Right atrium auricular region (tissue), 2 donors: Measurements from ENCODE around the gene CHRNB1. TPM values are rescaled to one million over a fixed set of nuclear protein-coding genes. Genes with fewer than 3 reads are reported as not detected.

Experiments
- DNase-seq: peaks from one replicate; pipeline ENCODE4 v3.0.0-alpha.2; 2019; ENCODE audit warnings: low spot score
- H3K27ac ChIP-seq, 2 donors: fragments of 200-600 bp; sonication (generic); 1 replicate in 1 of 2; 2 replicates in 1 of 2; pipeline ENCODE4 v1.5.1; 2016 to 2019
- H3K27me3 ChIP-seq, 2 donors: fragments of 200-600 bp; sonication (generic); one replicate each; pipeline versions ENCODE4 v1.5.1 to v1.6.0; 2017 to 2019
- H3K36me3 ChIP-seq: fragments of 200-600 bp; sonication (generic); one replicate; pipeline ENCODE4 v1.5.1; 2016
- H3K4me1 ChIP-seq, 2 donors: fragments of 200-600 bp; sonication (generic); one replicate each; pipeline versions ENCODE4 v1.5.1 to v1.6.0; 2017 to 2019
- H3K4me3 ChIP-seq, 2 donors: fragments of 200-600 bp; sonication (generic); 1 replicate in 1 of 2; 2 replicates in 1 of 2; pipeline ENCODE4 v1.5.1; 2017 to 2019; ENCODE audit warnings: mild to moderate bottlenecking in 1 of 2, moderate library complexity in 1 of 2
- H3K9me3 ChIP-seq, 2 donors: fragments of 200-600 bp; sonication (generic); one replicate each; pipeline ENCODE4 v1.5.1; 2019
- total RNA-seq, 2 donors: library from RNA; depleted of rRNA; stranded (reverse); fragments of >200 nt; gene quantifications; one replicate each; pipeline ENCODE4 v1.1.0, GENCODE V29; 2016
- TF ChIP-seq, protein P1 (sequence below), 2 donors: fragments of 200-600 bp; sonication (generic); IDR thresholded peaks; one replicate each; pipeline ENCODE4 v1.5.1; 2019; ENCODE audit warnings: antibody characterized with exemption in 2 of 2

The CHRNB1 gene
- total RNA-seq, 2 donors from 2014 or later: 15.8 to 19.0 TPM

DNA sequence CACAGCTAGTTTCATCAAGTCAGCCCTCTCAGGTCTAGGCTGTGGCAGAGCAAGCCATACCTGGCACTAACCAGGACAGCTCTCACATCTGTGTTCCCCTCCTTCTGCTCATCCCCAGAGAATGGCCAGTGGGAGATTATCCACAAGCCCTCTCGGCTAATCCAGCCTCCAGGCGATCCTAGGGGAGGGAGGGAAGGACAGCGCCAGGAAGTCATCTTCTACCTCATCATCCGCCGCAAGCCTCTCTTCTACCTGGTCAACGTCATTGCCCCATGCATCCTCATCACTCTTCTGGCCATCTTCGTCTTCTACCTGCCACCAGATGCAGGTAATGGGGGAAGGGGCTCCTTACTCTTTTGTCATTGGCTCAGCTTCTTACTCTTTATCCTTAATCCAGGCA, 3.6 kb downstream of the CHRNB1 start:
- Histone ChIP-seq H3K27me3 (no peaks in the 10 kb centered on the region), H3K27ac (no peak overlapping the region), H3K4me3 (no peak overlapping the region), H3K4me1 (peaks cover 0 to 23% of the 10 kb centered on the region in 2 donors), H3K36me3 (no peaks in the 10 kb centered on the region), H3K9me3 (no peaks in the 10 kb centered on the region)
- TF ChIP-seq, protein P1, sequence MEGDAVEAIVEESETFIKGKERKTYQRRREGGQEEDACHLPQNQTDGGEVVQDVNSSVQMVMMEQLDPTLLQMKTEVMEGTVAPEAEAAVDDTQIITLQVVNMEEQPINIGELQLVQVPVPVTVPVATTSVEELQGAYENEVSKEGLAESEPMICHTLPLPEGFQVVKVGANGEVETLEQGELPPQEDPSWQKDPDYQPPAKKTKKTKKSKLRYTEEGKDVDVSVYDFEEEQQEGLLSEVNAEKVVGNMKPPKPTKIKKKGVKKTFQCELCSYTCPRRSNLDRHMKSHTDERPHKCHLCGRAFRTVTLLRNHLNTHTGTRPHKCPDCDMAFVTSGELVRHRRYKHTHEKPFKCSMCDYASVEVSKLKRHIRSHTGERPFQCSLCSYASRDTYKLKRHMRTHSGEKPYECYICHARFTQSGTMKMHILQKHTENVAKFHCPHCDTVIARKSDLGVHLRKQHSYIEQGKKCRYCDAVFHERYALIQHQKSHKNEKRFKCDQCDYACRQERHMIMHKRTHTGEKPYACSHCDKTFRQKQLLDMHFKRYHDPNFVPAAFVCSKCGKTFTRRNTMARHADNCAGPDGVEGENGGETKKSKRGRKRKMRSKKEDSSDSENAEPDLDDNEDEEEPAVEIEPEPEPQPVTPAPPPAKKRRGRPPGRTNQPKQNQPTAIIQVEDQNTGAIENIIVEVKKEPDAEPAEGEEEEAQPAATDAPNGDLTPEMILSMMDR (IDR thresholded peaks at IDR 0.05): no peak
- DNase-seq: no peak

DNA sequence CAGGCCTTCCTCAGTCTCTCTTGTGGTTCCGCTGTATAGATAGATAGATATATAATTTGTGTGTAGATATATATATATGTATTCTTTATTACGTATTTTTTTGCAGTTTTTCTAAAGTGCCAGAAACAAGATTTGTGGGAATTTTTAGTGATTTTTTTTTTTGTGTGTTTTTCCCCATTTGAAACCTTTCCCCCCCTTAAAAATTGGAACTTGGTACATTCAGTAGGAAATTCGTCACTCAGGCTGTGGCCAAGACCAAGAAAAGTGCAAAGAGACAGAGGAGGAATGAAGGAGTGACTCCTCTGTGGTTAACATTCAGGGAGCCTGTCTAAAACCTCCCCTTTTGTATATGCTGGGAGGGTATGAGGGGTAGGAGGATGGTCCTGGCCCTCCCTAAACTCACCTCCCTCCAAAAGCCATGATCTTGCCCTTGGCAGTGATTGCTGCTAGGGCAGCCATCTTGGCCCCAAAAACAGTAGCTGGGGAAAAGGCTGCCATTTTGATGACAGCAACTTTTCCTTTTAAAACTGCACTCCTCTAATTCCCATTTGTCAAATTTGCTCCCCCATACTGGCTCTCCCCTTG, 15.2 kb downstream of the CHRNB1 start:
- Histone ChIP-seq H3K27me3 (no peaks in the 10 kb centered on the region), H3K9me3 (no peaks in the 10 kb centered on the region), H3K4me1 (peaks cover 0 to 5% of the 10 kb centered on the region in 2 donors), H3K4me3 (no peak overlapping the region), H3K27ac (no peak overlapping the region), H3K36me3 (peaks cover 26% of the 10 kb centered on the region)
- DNase-seq: no peak
- TF ChIP-seq, protein P1 (IDR thresholded peaks at IDR 0.05): no peak

DNA sequence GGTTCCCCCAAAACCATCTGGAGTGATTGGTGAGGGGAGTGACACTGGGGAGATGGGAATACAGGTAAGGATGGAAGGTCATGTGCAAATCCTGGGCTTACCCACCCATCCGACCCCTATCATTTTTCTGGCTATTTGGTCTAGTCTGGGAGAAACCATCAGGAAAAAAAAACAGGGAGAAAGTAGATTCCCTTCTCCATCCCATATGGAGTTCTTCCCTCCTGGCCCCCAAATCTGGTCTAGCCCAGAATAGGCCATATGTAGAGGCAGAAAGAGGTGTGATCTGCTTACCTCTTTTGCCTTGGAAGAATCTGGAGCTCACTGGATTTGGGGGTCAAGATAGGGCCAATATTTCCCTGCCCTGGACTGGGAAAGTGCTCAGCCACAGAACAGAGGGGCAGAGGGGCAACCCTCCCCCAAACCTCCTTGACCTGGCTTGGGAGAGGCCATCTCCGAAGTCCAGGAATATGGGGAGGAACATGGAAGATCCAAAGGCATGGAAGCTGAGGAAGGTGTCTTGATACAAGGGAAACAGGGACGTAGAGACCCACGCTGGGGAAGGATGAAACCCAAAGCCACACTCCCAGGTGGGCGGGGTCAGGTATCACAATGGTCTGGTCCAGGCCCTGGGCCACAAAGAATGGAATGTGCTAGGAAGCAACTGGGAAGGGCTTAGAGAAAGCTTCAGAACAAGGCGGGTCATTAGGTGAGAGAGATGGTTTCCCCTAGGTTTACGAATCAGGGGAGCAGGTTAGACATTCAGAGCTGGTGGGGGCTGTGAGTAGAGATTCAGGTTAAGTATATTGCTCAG, 16.2 kb downstream of the CHRNB1 start:
- no peaks in the 10 kb centered on the region for H3K9me3 ChIP-seq
- H3K36me3 ChIP-seq: peaks cover 33% of the 10 kb centered on the region
- H3K4me1 ChIP-seq: peaks cover 0 to 11% of the 10 kb centered on the region in 2 donors
- no peak for DNase-seq
- no peak overlapping the region for H3K27ac ChIP-seq
- H3K27me3 ChIP-seq: no peaks in the 10 kb centered on the region
- H3K4me3 ChIP-seq: no peak overlapping the region
- TF ChIP-seq, protein P1 (IDR thresholded peaks at IDR 0.05): no peak

DNA sequence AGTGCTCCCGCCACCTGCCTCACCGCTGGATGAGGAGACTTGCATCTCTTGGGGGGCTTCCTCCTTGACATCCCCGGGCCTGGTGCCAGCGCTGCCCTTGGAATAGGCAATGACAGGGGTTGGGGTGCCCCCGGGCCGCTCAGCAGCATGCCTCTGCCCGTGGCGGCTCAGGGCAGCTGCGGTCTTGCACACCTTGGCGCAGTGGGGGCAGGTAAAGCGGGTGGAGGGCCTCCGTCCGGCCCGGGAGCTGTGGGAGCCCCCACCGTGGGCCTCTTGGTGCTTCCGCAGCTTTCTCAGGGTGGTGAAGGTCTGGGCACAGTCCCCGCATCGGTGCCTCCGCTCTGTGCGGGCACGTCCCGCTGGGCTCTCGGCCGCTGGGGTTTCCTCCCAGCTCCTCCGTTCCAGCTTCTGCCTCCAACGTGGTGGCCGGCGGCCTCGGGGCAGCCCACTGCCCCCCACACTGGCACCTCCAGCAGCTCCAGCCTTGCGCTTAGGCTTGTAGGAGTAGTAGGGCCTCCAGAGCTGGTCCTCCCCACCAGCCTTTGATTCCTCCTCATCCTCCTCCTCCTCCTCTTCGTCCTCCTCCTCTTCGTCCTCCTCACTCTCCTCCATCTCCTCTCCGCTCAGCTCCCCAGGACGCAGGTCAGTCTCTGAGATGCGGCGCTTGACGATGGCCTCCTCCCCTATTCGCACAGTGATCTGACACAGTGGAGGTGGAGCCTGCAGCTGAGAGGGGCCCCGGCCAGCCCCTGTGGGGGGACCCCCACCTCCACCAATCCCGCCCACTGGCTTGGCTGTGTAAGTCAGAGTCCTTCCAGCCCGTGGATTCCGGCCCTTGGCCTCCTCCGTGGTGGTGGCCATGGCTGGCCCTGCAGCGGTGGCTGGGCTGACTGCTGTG, 17.9 kb downstream of the CHRNB1 start:
- Histone ChIP-seq H3K27ac (no peak overlapping the region), H3K36me3 (peaks cover 46% of the 10 kb centered on the region)
- DNase-seq: no peak

DNA sequence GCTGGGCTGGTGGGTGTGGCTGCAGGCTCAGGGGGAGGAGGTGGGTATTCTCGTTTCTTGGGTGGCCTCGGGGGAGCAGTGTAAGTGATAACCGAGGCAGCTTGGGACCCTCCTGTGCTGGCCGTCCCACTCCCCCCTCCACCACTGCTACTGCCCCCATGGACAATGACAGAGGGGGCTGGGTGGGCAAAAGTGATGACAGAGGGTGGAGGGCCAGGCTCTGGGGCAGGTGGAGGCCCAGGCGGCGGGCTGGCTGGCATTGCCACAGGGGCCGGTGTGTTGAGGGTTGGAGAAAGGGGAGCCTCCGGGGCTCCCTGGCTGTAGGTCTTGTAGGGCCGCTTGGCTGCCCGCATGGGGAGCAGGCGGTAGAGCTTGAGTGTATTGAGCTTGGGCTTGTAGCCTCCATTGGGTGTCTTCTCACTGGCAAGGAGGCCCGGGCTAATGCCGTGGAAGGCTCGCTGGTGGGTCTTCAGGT, 18.5 kb downstream of the CHRNB1 start:
- Histone ChIP-seq H3K27me3 (no peaks in the 10 kb centered on the region), H3K36me3 (peaks cover 46% of the 10 kb centered on the region), H3K4me3 (no peak overlapping the region), H3K9me3 (no peaks in the 10 kb centered on the region), H3K27ac (no peak overlapping the region), H3K4me1 (peaks cover 0 to 29% of the 10 kb centered on the region in 2 donors)
- DNase-seq: no peak
- TF ChIP-seq, protein P1 (IDR thresholded peaks at IDR 0.05): no peak

More for the DNA sequence above, 17.9 kb downstream of the CHRNB1 start:
- TF ChIP-seq, protein P1 (IDR thresholded peaks at IDR 0.05): no peak
- Histone ChIP-seq H3K27me3 (no peaks in the 10 kb centered on the region), H3K4me1 (peaks cover 0 to 22% of the 10 kb centered on the region in 2 donors), H3K9me3 (no peaks in the 10 kb centered on the region), H3K4me3 (no peak overlapping the region)
